GM18909 (cell line): ENCODE data around the gene AMIGO3.
"Not testable (repeated sequence)": the region's sequence is repeated elsewhere in the genome, so short reads cannot be mapped to it uniquely, and the experiment has no call there.

Experiments used
- ATAC-seq: cut with Tn5 transposase; IDR thresholded peaks from one replicate; pipeline ENCODE4 v1.9.1; 2021; ENCODE audit warnings: mild to moderate bottlenecking; ENCODE audit not compliant: unreplicated experiment, poor library complexity

AMIGO3 gene

GRCh38 chr3:49689908-49690624 lies 29.4 kb downstream of the AMIGO3 start:
- ATAC-seq, result not testable (repeated sequence)

- ATAC-seq, result peak; percentile 60
Measured at GRCh38 chr3:49689046-49689907, 30.2 kb downstream of the AMIGO3 start, which contains the start of the genes MST1 and RNF123. Gene MST1, minus strand, starts transcription at chr3:49689474. Its CDS starts 783 bp downstream, at chr3:49688691. Gene RNF123, plus strand, starts transcription at chr3:49689557. Its CDS starts 1,609 bp downstream, at chr3:49691166.

- not testable (repeated sequence) for ATAC-seq
Measured at GRCh38 chr3:49688338-49689045, 31.0 kb downstream of the AMIGO3 start.

GRCh38 chr3:49687424-49687795 lies 32.1 kb downstream of the AMIGO3 start:
- not testable (repeated sequence) for ATAC-seq

GRCh38 chr3:49686769-49687423 lies 32.6 kb downstream of the AMIGO3 start:
- not testable (repeated sequence) for ATAC-seq

GRCh38 chr3:49686346-49686745 lies 33.1 kb downstream of the AMIGO3 start:
- not testable (repeated sequence) for ATAC-seq

GRCh38 chr3:49685846-49686245 lies 33.6 kb downstream of the AMIGO3 start:
- not testable (repeated sequence) for ATAC-seq

- not testable (repeated sequence) for ATAC-seq
Measured at GRCh38 chr3:49685103-49685502, 34.4 kb downstream of the AMIGO3 start.

GRCh38 chr3:49684453-49684852 lies 35.0 kb downstream of the AMIGO3 start:
- not testable (repeated sequence) for ATAC-seq

GRCh38 chr3:49683162-49683561 lies 36.3 kb downstream of the AMIGO3 start:
- ATAC-seq, result no peak

GRCh38 chr3:49681543-49681942 lies 37.9 kb downstream of the AMIGO3 start:
- no peak for ATAC-seq

GRCh38 chr3:49681232-49681522 lies 38.3 kb downstream of the AMIGO3 start:
- ATAC-seq, result no peak

- no peak for ATAC-seq
Measured at GRCh38 chr3:49680493-49681231, 38.8 kb downstream of the AMIGO3 start.

GRCh38 chr3:49675912-49676311 lies 43.6 kb downstream of the AMIGO3 start:
- no peak for ATAC-seq

GRCh38 chr3:49674497-49674983 lies 44.9 kb downstream of the AMIGO3 start:
- peak; percentile 25 for ATAC-seq

- peak; percentile 79 for ATAC-seq
Measured at GRCh38 chr3:49673715-49674496, 45.6 kb downstream of the AMIGO3 start, which contains the start of gene APEH. Gene APEH, plus strand, starts transcription at chr3:49674351. Its CDS starts 51 bp downstream, at chr3:49674402.

- ATAC-seq, result no peak
Measured at GRCh38 chr3:49673121-49673714, 46.3 kb downstream of the AMIGO3 start.
